Liver (tissue), 3 donors: ENCODE measurements around the gene SLC6A18.

ENCODE experiments used
- CTCF ChIP-seq: fragments of 150-350 bp; IDR thresholded peaks from 2 replicates; pipeline ENCODE4 v1.5.1; 2017; ENCODE audit warnings: improper control_type of control experiment, low read depth, low read length; ENCODE audit not compliant: missing input control
- EGR1 ChIP-seq, 2 donors: IDR thresholded peaks; 2 replicates each; pipeline ENCODE4 v1.6.1; 2016 to 2018; ENCODE audit warnings: antibody characterized with exemption in 2 of 2, low read depth in 2 of 2
- GABPA ChIP-seq, 2 donors: IDR thresholded peaks in 1 of 2; conservative IDR thresholded peaks in 1 of 2; 2 replicates each; pipeline ENCODE4 v1.6.1; 2016; ENCODE audit warnings: antibody characterized with exemption in 2 of 2, mild to moderate bottlenecking in 1 of 2, moderate library complexity in 1 of 2
- JUND ChIP-seq, 2 donors: IDR thresholded peaks; 2 replicates each; pipeline ENCODE4 v1.6.1; 2016; ENCODE audit warnings: antibody characterized with exemption in 2 of 2
- MAX ChIP-seq: IDR thresholded peaks from 2 replicates; pipeline ENCODE4 v1.6.1; 2016; ENCODE audit warnings: antibody characterized with exemption
- RAD21 ChIP-seq, 2 donors: IDR thresholded peaks; 2 replicates each; pipeline ENCODE4 v1.6.1; 2016; ENCODE audit warnings: antibody characterized with exemption in 2 of 2, mild to moderate bottlenecking in 2 of 2
- REST ChIP-seq: IDR thresholded peaks from 2 replicates; pipeline ENCODE4 v1.6.1; 2016; ENCODE audit warnings: antibody characterized with exemption, mild to moderate bottlenecking
- SP1 ChIP-seq: IDR thresholded peaks from 2 replicates; pipeline ENCODE4 v1.6.1; 2018; ENCODE audit warnings: antibody characterized with exemption, mild to moderate bottlenecking
- TAF1 ChIP-seq: conservative IDR thresholded peaks from 2 replicates; pipeline ENCODE4 v1.6.1; 2016; ENCODE audit warnings: antibody characterized with exemption, mild to moderate bottlenecking
- ZBTB33 ChIP-seq: IDR thresholded peaks from 2 replicates; pipeline ENCODE4 v1.6.1; 2016; ENCODE audit warnings: antibody characterized with exemption
- donor health status: healthy.
- donor health status: healthy.

GRCh38 chr5:1202026-1202797 lies 23.0 kb upstream of the SLC6A18 start:
- TF ChIP-seq TAF1 (no peak), CTCF (no peak), ZBTB33 (no peak), GABPA (IDR thresholded peaks at IDR 0.05 in 1 of 2, conservative IDR thresholded peaks at IDR 0.05 in 1 of 2) (no peak), REST (no peak), MAX (no peak), SP1 (no peak), JUND (IDR thresholded peaks at IDR 0.05) (no peak), EGR1 (IDR thresholded peaks at IDR 0.05; ENCODE audit: low read depth in 2 of 2) (no peak), RAD21 (IDR thresholded peaks at IDR 0.05) (no peak)
